ENCODE measurements around the gene EIF4E2.

The EIF4E2 gene

GRCh38 chr2:232535761-232536530 is 14.5 kb upstream of the EIF4E2 start:
- intact Hi-C loops (cut with DNase I; ENCODE audit: low total_unique reads): no loop called here
- Histone ChIP-seq H3K27ac (no peak overlapping the region), H3K27me3 (peaks cover 0 to 39% of the 10 kb centered on the region in 2 donors), H3K4me1 (no peaks in the 10 kb centered on the region), H3K9me3 (peaks cover 0 to 6% (median 6%) of the 10 kb centered on the region in 3 donors), H3K36me3 (no peaks in the 10 kb centered on the region), H3K4me3 (no peak overlapping the region)
- no peak for TF ChIP-seq CTCF (IDR thresholded peaks at IDR 0.05)
- peak in 1 of 2 donors; percentile 52 for DNase-seq

GRCh38 chr2:232537079-232537478 is 13.4 kb upstream of the EIF4E2 start:
- Histone ChIP-seq H3K27ac (no peak overlapping the region), H3K27me3 (peaks cover 0 to 42% of the 10 kb centered on the region in 2 donors), H3K4me3 (no peak overlapping the region), H3K9me3 (peaks cover 0 to 6% (median 6%) of the 10 kb centered on the region in 3 donors), H3K36me3 (no peaks in the 10 kb centered on the region), H3K4me1 (no peaks in the 10 kb centered on the region)
- no peak for TF ChIP-seq CTCF (IDR thresholded peaks at IDR 0.05)
- intact Hi-C loops (cut with DNase I; ENCODE audit: low total_unique reads): no loop called here
- DNase-seq: no peak

GRCh38 chr2:232537499-232537898 is 13.0 kb upstream of the EIF4E2 start:
- Histone ChIP-seq H3K9me3 (peaks cover 0 to 6% (median 6%) of the 10 kb centered on the region in 3 donors), H3K4me3 (no peak overlapping the region), H3K36me3 (no peaks in the 10 kb centered on the region), H3K27ac (no peak overlapping the region), H3K4me1 (no peaks in the 10 kb centered on the region), H3K27me3 (peaks cover 0 to 42% of the 10 kb centered on the region in 2 donors)
- no peak for DNase-seq
- intact Hi-C loops (cut with DNase I; ENCODE audit: low total_unique reads): no loop called here
- no peak for TF ChIP-seq CTCF (IDR thresholded peaks at IDR 0.05)

GRCh38 chr2:232538671-232539070 is 11.8 kb upstream of the EIF4E2 start:
- no peaks in the 10 kb centered on the region for H3K4me1 ChIP-seq
- H3K36me3 ChIP-seq: no peaks in the 10 kb centered on the region
- intact Hi-C loops (cut with DNase I; ENCODE audit: low total_unique reads): no loop called here
- TF ChIP-seq CTCF (IDR thresholded peaks at IDR 0.05): no peak
- peaks cover 0 to 42% of the 10 kb centered on the region in 2 donors for H3K27me3 ChIP-seq
- DNase-seq: no peak
- no peak overlapping the region for H3K4me3 ChIP-seq
- H3K9me3 ChIP-seq: peaks cover 0 to 6% (median 6%) of the 10 kb centered on the region in 3 donors
- H3K27ac ChIP-seq: no peak overlapping the region

- no peak for DNase-seq
- Histone ChIP-seq H3K4me3 (no peak within 1 kb of the TSS), H3K27me3 (peaks cover 0 to 42% of the 10 kb centered on the region in 2 donors), H3K4me1 (no peaks in the 10 kb centered on the region), H3K27ac (no peak within 1 kb of the TSS), H3K36me3 (no peaks in the 10 kb centered on the region), H3K9me3 (peaks cover 0 to 6% (median 6%) of the 10 kb centered on the region in 3 donors)
- intact Hi-C loops (cut with DNase I; ENCODE audit: low total_unique reads): no loop called here
- no peak for TF ChIP-seq CTCF (IDR thresholded peaks at IDR 0.05)
Observed at GRCh38 chr2:232539298-232540231, 10.9 kb upstream of the EIF4E2 start, which contains the start of gene CHRNG. TSS of gene CHRNG (plus strand) at chr2:232539692. CDS start at chr2:232539748, 56 bp downstream.

Measured in tibial artery (tissue), 4 donors.